Ascending aorta (tissue), 2 donors: ENCODE data around the gene GNLY. TPM values are rescaled to one million over a fixed set of nuclear protein-coding genes. Genes with fewer than 3 reads are reported as not detected.
"Not testable (repeated sequence)": the region's sequence is repeated elsewhere in the genome, so short reads cannot be mapped to it uniquely, and the experiment has no call there.

Source experiments
- DNase-seq, 2 donors: peaks; one replicate each; pipeline ENCODE4 v3.0.0-alpha.2; 2019; ENCODE audit warnings: low spot score in 2 of 2
- H3K27ac ChIP-seq, 2 donors: fragments of 200-600 bp; sonication (generic); one replicate each; pipeline ENCODE4 v1.5.1; 2016 to 2017; ENCODE audit warnings: mild to moderate bottlenecking in 1 of 2
- H3K27me3 ChIP-seq: fragments of 200-600 bp; sonication (generic); one replicate; pipeline ENCODE4 v1.5.1; 2017
- H3K36me3 ChIP-seq, 2 donors: fragments of 200-600 bp; sonication (generic); one replicate each; pipeline ENCODE4 v1.5.1; 2016
- H3K4me1 ChIP-seq, 2 donors: fragments of 200-600 bp; sonication (generic); one replicate each; pipeline ENCODE4 v1.5.1; 2016 to 2017; ENCODE audit warnings: mild to moderate bottlenecking in 1 of 2
- H3K4me3 ChIP-seq, 2 donors: fragments of 200-600 bp; sonication (generic); one replicate each; pipeline ENCODE4 v1.5.1; 2016 to 2017; ENCODE audit warnings: mild to moderate bottlenecking in 1 of 2
- H3K9me3 ChIP-seq, 2 donors: fragments of 200-600 bp; sonication (generic); one replicate each; pipeline ENCODE4 v1.5.1; 2016
- CTCF ChIP-seq, 3 experiments: fragments of 200-600 bp in 2 of 3; fragments of 450-650 bp in 1 of 3; sonication (generic) in 2 of 3; IDR thresholded peaks; one replicate each; pipeline ENCODE4 v1.5.1; 2016 to 2019; ENCODE audit warnings: antibody characterized with exemption in 3 of 3, mild to moderate bottlenecking in 1 of 3, moderate library complexity in 1 of 3
- intact Hi-C: fragments of 100-400 bp; cut with DNase I; formaldehyde crosslinking; loops from one replicate; pipeline ENCODE4 v1.15.1; 2023
- total RNA-seq: library from RNA; depleted of rRNA; stranded (reverse); fragments of >200 nt; gene quantifications from one replicate; pipeline ENCODE4 v1.1.0, GENCODE V29; 2016

GNLY gene
- total RNA-seq, 1 donor from 2014 or later, result not detected

- intact Hi-C loops, result no loop called here
- DNase-seq, result no peak
- Histone ChIP-seq H3K27ac (no peak overlapping the region), H3K4me1 (peaks cover 3% of the 10 kb centered on the region in 2 donors), H3K27me3 (no peaks in the 10 kb centered on the region), H3K36me3 (no peaks in the 10 kb centered on the region), H3K4me3 (no peak overlapping the region), H3K9me3 (no peaks in the 10 kb centered on the region)
- no peak for TF ChIP-seq CTCF (IDR thresholded peaks at IDR 0.05)
Measured at GRCh38 chr2:85666435-85667316, 27.5 kb upstream of the GNLY start.

DNA sequence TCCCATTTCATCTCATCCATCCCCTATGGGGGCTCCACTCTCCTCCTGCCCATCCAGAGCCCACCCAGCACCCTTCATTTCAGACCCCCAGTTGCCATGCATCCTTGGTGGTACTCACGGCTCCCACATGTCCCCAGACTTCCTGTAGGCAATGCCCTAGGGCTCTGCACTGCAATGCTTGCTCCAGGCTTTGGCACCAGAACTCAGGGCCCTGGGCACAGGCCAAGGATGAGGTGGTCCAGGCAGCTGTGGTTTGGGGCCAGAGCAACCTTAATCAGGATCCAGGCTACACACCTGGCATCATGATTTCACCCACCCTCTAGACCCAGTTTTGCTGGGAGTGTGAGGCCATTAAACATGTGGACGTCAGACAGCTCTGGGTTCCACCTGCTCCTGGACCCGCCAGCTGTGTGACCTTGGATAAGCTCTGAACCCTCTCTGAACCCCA is 26.6 kb upstream of the GNLY start:
- no peaks in the 10 kb centered on the region for H3K36me3 ChIP-seq
- intact Hi-C loops, result no loop called here
- DNase-seq, result peak in 1 of 2 donors; percentile 54
- no peak for TF ChIP-seq CTCF (IDR thresholded peaks at IDR 0.05)
- no peaks in the 10 kb centered on the region for H3K4me1 ChIP-seq
- no peaks in the 10 kb centered on the region for H3K27me3 ChIP-seq
- H3K9me3 ChIP-seq, result no peaks in the 10 kb centered on the region
- H3K4me3 ChIP-seq, result no peak overlapping the region
- no peak overlapping the region for H3K27ac ChIP-seq

- Histone ChIP-seq H3K27ac (no peak within 1 kb of the TSS), H3K4me3 (no peak within 1 kb of the TSS), H3K4me1 (no peaks in the 10 kb centered on the region), H3K27me3 (no peaks in the 10 kb centered on the region), H3K9me3 (no peaks in the 10 kb centered on the region), H3K36me3 (no peaks in the 10 kb centered on the region)
- DNase-seq, result peak in 1 of 2 donors; percentile 45
- intact Hi-C loops, result no loop called here
- TF ChIP-seq CTCF (IDR thresholded peaks at IDR 0.05), result no peak
Measured at GRCh38 chr2:85668009-85668856, 25.9 kb upstream of the GNLY start, which contains the start of gene SFTPB. TSS of gene SFTPB (minus strand) at chr2:85668199. CDS start at chr2:85668183, 16 bp downstream.

DNA sequence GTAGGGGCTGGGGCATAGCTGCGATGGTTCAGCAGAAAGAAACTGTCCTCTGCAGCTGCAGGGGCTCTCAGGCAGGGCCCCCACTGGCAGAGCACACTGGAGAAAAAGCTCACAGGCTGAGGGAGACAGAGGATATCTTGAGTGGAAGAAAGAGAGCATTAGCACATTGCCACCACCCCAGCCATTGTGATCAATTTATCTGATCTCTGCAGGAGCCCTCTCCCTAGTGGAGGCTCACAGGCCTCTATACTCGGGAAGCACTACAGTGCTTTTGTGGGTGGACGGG is 25.4 kb upstream of the GNLY start:
- Histone ChIP-seq H3K36me3 (no peaks in the 10 kb centered on the region), H3K27ac (no peak overlapping the region), H3K9me3 (no peaks in the 10 kb centered on the region), H3K4me1 (no peaks in the 10 kb centered on the region), H3K4me3 (no peak overlapping the region), H3K27me3 (no peaks in the 10 kb centered on the region)
- TF ChIP-seq CTCF (IDR thresholded peaks at IDR 0.05), result no peak
- no peak for DNase-seq
- intact Hi-C loops, result no loop called here

DNA sequence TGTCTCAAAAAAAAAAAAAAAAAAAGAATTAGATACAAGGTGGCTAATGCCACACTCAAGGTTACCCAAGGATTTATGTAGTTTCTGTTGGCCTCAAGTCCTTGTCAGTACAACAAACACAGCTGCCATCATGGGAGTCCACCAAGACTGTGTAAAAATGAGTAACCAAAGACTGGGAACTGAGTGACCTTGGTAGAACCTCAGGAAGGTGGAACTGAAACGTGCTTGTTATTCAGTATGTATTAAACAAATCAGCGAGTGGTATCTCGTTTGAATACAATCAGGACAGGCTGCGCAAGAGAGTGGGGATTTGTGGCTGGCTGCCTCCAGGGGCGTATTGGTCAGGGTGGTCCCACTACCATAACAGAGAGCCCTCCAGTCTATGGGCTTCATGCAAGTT is 24.6 kb upstream of the GNLY start:
- peak in 1 of 2 donors; percentile 31 for DNase-seq
- no peaks in the 10 kb centered on the region for H3K9me3 ChIP-seq
- H3K36me3 ChIP-seq, result no peaks in the 10 kb centered on the region
- intact Hi-C loops, result no loop called here
- TF ChIP-seq CTCF (IDR thresholded peaks at IDR 0.05), result no peak
- H3K4me3 ChIP-seq, result no peak overlapping the region
- no peaks in the 10 kb centered on the region for H3K4me1 ChIP-seq
- H3K27ac ChIP-seq, result no peak overlapping the region
- no peaks in the 10 kb centered on the region for H3K27me3 ChIP-seq

GRCh38 chr2:85670416-85670815 is 23.7 kb upstream of the GNLY start:
- H3K36me3 ChIP-seq, intact Hi-C loops: not testable (repeated sequence)
- peak in 1 of 2 donors; percentile 54 for DNase-seq

More at GRCh38 chr2:85670416-85670815, 23.7 kb upstream of the GNLY start:
- H3K27ac ChIP-seq, H3K4me1 ChIP-seq, H3K9me3 ChIP-seq, H3K27me3 ChIP-seq, H3K4me3 ChIP-seq: not testable (repeated sequence)
